ENCODE results near the gene ZSCAN30.
"Not testable (repeated sequence)": the region's sequence is repeated elsewhere in the genome, so short reads cannot be mapped to it uniquely, and the experiment has no call there.

The ZSCAN30 gene

GRCh38 chr18:35227254-35227653 lies 62.8 kb downstream of the ZSCAN30 start:
- no peak for FAIRE-seq

GRCh38 chr18:35223797-35224196 lies 66.2 kb downstream of the ZSCAN30 start:
- no peak for FAIRE-seq

GRCh38 chr18:35220424-35220823 lies 69.6 kb downstream of the ZSCAN30 start:
- no peak for FAIRE-seq

GRCh38 chr18:35219331-35219730 lies 70.7 kb downstream of the ZSCAN30 start:
- not testable (repeated sequence) for FAIRE-seq

- not testable (repeated sequence) for FAIRE-seq
Measured at GRCh38 chr18:35216611-35217010, 73.4 kb downstream of the ZSCAN30 start.

GRCh38 chr18:35215026-35215425 lies 75.0 kb downstream of the ZSCAN30 start:
- no peak for FAIRE-seq

GRCh38 chr18:35205746-35206458 lies 84.1 kb downstream of the ZSCAN30 start:
- FAIRE-seq = not testable (repeated sequence)

GRCh38 chr18:35205199-35205712 lies 84.8 kb downstream of the ZSCAN30 start:
- FAIRE-seq = no peak

- no peak for FAIRE-seq
Measured at GRCh38 chr18:35203067-35203466, 87.0 kb downstream of the ZSCAN30 start.

GRCh38 chr18:35201256-35201931 lies 88.6 kb downstream of the ZSCAN30 start:
- FAIRE-seq = no peak

Data from G401.6 (cell line).